Activated CD4-positive, alpha-beta T cell treated with anti-CD3 and anti-CD28 coated beads, Interleukin-2, amount 50 U/mL, for 16 hours (primary cell): Measurements from ENCODE around the gene FGFRL1.

Source experiments
- DNase-seq: peaks from one replicate; pipeline ENCODE4 v3.0.0-alpha.2; 2020

FGFRL1 gene

GRCh38 chr4:1011022-1011665 is at the start of gene FGFRL1:
FGFRL1 (plus strand) TSS chr4:1011626; CDS start chr4:1012486, 860 bp downstream.
- DNase-seq: peak; percentile 86

- no peak for DNase-seq
Observed at GRCh38 chr4:962231-963208, 48.9 kb upstream of the FGFRL1 start.

GRCh38 chr4:963276-964225 is 47.9 kb upstream of the FGFRL1 start:
- no peak for DNase-seq

- DNase-seq: no peak
Observed at GRCh38 chr4:964346-965025, 46.9 kb upstream of the FGFRL1 start.

GRCh38 chr4:965048-965765 is 46.2 kb upstream of the FGFRL1 start:
- no peak for DNase-seq

- no peak for DNase-seq
Observed at GRCh38 chr4:965766-966134, 45.7 kb upstream of the FGFRL1 start.

- no peak for DNase-seq
Observed at GRCh38 chr4:966266-967112, 44.9 kb upstream of the FGFRL1 start.

- no peak for DNase-seq
Observed at GRCh38 chr4:967113-968104, 44.0 kb upstream of the FGFRL1 start.

- no peak for DNase-seq
Observed at GRCh38 chr4:968221-968620, 43.2 kb upstream of the FGFRL1 start.

GRCh38 chr4:968621-969394 is 42.6 kb upstream of the FGFRL1 start:
- no peak for DNase-seq

- no peak for DNase-seq
Observed at GRCh38 chr4:970046-970745, 41.2 kb upstream of the FGFRL1 start.

- DNase-seq: no peak
Observed at GRCh38 chr4:970854-971520, 40.4 kb upstream of the FGFRL1 start.

GRCh38 chr4:971666-972500 is 39.5 kb upstream of the FGFRL1 start:
- DNase-seq: no peak

GRCh38 chr4:972651-973424 is 38.6 kb upstream of the FGFRL1 start:
- peak; percentile 19 for DNase-seq
